ENCODE measurements around the gene CEBPA.

CEBPA gene

GRCh38 chr19:33288666-33289065, 13.7 kb downstream of the CEBPA start:
- no peak overlapping the region for H3K4ac ChIP-seq (ENCODE audit: low read depth in 1 of 2, low read length in 2 of 2)
- no peak overlapping the region for H2BK12ac ChIP-seq (ENCODE audit: low read length in 2 of 2)
- H2BK15ac ChIP-seq (ENCODE audit: low read depth, poor library complexity, severe bottlenecking), result no peak overlapping the region
- WGBS, result no CpG with 5 or more reads among the region's 1 CpG
- H3K4me1 ChIP-seq (ENCODE audit: control insufficient read depth, insufficient read depth, low read depth, low read length), result peaks cover 28% of the 10 kb centered on the region
- H3K14ac ChIP-seq (ENCODE audit: low read length in 2 of 2), result no peak overlapping the region
- no peak overlapping the region for H3K18ac ChIP-seq (ENCODE audit: low read depth in 1 of 2, low read length in 2 of 2)
- no peak overlapping the region for H2AFZ ChIP-seq (ENCODE audit: low read depth, low read length)
- H3K4me2 ChIP-seq (ENCODE audit: low read length, poor library complexity, severe bottlenecking), result no peak overlapping the region
- H3K9ac ChIP-seq (ENCODE audit: low read length), result no peak overlapping the region
- DNase-seq, result no peak
- H2AK5ac ChIP-seq (ENCODE audit: low read length, severe bottlenecking), result no peak overlapping the region
- peaks cover 0 to 19% of the 10 kb centered on the region in 2 experiments for H3K27me3 ChIP-seq (ENCODE audit: control insufficient read depth in 1 of 2, insufficient read depth in 1 of 2, low read length in 2 of 2)
- H3K9me3 ChIP-seq (ENCODE audit: control insufficient read depth, low read length), result peaks cover 18% of the 10 kb centered on the region
- H3K23ac ChIP-seq (ENCODE audit: low read length in 2 of 2), result no peak overlapping the region
- H3K36me3 ChIP-seq (ENCODE audit: control insufficient read depth in 1 of 2, insufficient read depth in 2 of 2, low read depth in 1 of 2, low read length in 2 of 2), result no peaks in the 10 kb centered on the region
- H4K91ac ChIP-seq (ENCODE audit: low read length), result no peak overlapping the region
- no peak overlapping the region for H3K27ac ChIP-seq (ENCODE audit: low read length, poor library complexity, severe bottlenecking)
- no peak overlapping the region for H2BK120ac ChIP-seq (ENCODE audit: low read depth, low read length)
- H3K4me3 ChIP-seq (ENCODE audit: insufficient read depth in 1 of 2, low read depth in 1 of 2, low read length in 2 of 2), result no peak overlapping the region
- no peaks in the 10 kb centered on the region for H3K79me1 ChIP-seq (replicated peaks; ENCODE audit: low read length, poor library complexity, severe bottlenecking)
- no peak overlapping the region for H2BK5ac ChIP-seq (ENCODE audit: low read depth, low read length, poor library complexity, severe bottlenecking)
- H4K8ac ChIP-seq (ENCODE audit: low read length), result no peak overlapping the region

- no peaks in the 10 kb centered on the region for H3K79me1 ChIP-seq (replicated peaks; ENCODE audit: low read length, poor library complexity, severe bottlenecking)
- no peak overlapping the region for H3K4me3 ChIP-seq (ENCODE audit: insufficient read depth in 1 of 2, low read depth in 1 of 2, low read length in 2 of 2)
- no peaks in the 10 kb centered on the region for H3K36me3 ChIP-seq (ENCODE audit: control insufficient read depth in 1 of 2, insufficient read depth in 2 of 2, low read depth in 1 of 2, low read length in 2 of 2)
- H2AFZ ChIP-seq (ENCODE audit: low read depth, low read length), result no peak overlapping the region
- H3K4me2 ChIP-seq (ENCODE audit: low read length, poor library complexity, severe bottlenecking), result no peak overlapping the region
- H3K9ac ChIP-seq (ENCODE audit: low read length), result no peak overlapping the region
- H2BK12ac ChIP-seq (ENCODE audit: low read length in 2 of 2), result no peak overlapping the region
- no peak overlapping the region for H3K18ac ChIP-seq (ENCODE audit: low read depth in 1 of 2, low read length in 2 of 2)
- peaks cover 0 to 19% of the 10 kb centered on the region in 2 experiments for H3K27me3 ChIP-seq (ENCODE audit: control insufficient read depth in 1 of 2, insufficient read depth in 1 of 2, low read length in 2 of 2)
- no peak overlapping the region for H3K27ac ChIP-seq (ENCODE audit: low read length, poor library complexity, severe bottlenecking)
- no peak overlapping the region for H2BK15ac ChIP-seq (ENCODE audit: low read depth, poor library complexity, severe bottlenecking)
- no peak overlapping the region for H3K14ac ChIP-seq (ENCODE audit: low read length in 2 of 2)
- H4K91ac ChIP-seq (ENCODE audit: low read length), result no peak overlapping the region
- H2BK5ac ChIP-seq (ENCODE audit: low read depth, low read length, poor library complexity, severe bottlenecking), result no peak overlapping the region
- no peak overlapping the region for H3K23ac ChIP-seq (ENCODE audit: low read length in 2 of 2)
- no peak overlapping the region for H4K8ac ChIP-seq (ENCODE audit: low read length)
- peaks cover 18% of the 10 kb centered on the region for H3K9me3 ChIP-seq (ENCODE audit: control insufficient read depth, low read length)
- no peak overlapping the region for H2BK120ac ChIP-seq (ENCODE audit: low read depth, low read length)
- no peak for DNase-seq
- H3K4ac ChIP-seq (ENCODE audit: low read depth in 1 of 2, low read length in 2 of 2), result no peak overlapping the region
- H2AK5ac ChIP-seq (ENCODE audit: low read length, severe bottlenecking), result no peak overlapping the region
- H3K4me1 ChIP-seq (ENCODE audit: control insufficient read depth, insufficient read depth, low read depth, low read length), result peaks cover 28% of the 10 kb centered on the region
Observed at GRCh38 chr19:33287927-33288326, 14.4 kb downstream of the CEBPA start.

GRCh38 chr19:33287438-33287837, 14.9 kb downstream of the CEBPA start:
- Histone ChIP-seq H3K4ac (ENCODE audit: low read depth in 1 of 2, low read length in 2 of 2) (no peak overlapping the region), H3K27me3 (ENCODE audit: control insufficient read depth in 1 of 2, insufficient read depth in 1 of 2, low read length in 2 of 2) (peaks cover 0 to 19% of the 10 kb centered on the region in 2 experiments), H2BK12ac (ENCODE audit: low read length in 2 of 2) (no peak overlapping the region), H2BK15ac (ENCODE audit: low read depth, poor library complexity, severe bottlenecking) (no peak overlapping the region), H4K8ac (ENCODE audit: low read length) (no peak overlapping the region), H3K79me1 (replicated peaks; ENCODE audit: low read length, poor library complexity, severe bottlenecking) (no peaks in the 10 kb centered on the region), H3K18ac (ENCODE audit: low read depth in 1 of 2, low read length in 2 of 2) (no peak overlapping the region), H3K4me2 (ENCODE audit: low read length, poor library complexity, severe bottlenecking) (no peak overlapping the region), H2AFZ (ENCODE audit: low read depth, low read length) (no peak overlapping the region), H3K14ac (ENCODE audit: low read length in 2 of 2) (no peak overlapping the region), H2BK120ac (ENCODE audit: low read depth, low read length) (no peak overlapping the region), H3K27ac (ENCODE audit: low read length, poor library complexity, severe bottlenecking) (no peak overlapping the region), H3K9ac (ENCODE audit: low read length) (no peak overlapping the region), H3K9me3 (ENCODE audit: control insufficient read depth, low read length) (peaks cover 18% of the 10 kb centered on the region), H2AK5ac (ENCODE audit: low read length, severe bottlenecking) (no peak overlapping the region), H2BK5ac (ENCODE audit: low read depth, low read length, poor library complexity, severe bottlenecking) (no peak overlapping the region), H4K91ac (ENCODE audit: low read length) (no peak overlapping the region), H3K36me3 (ENCODE audit: control insufficient read depth in 1 of 2, insufficient read depth in 2 of 2, low read depth in 1 of 2, low read length in 2 of 2) (no peaks in the 10 kb centered on the region), H3K23ac (ENCODE audit: low read length in 2 of 2) (no peak overlapping the region), H3K4me3 (ENCODE audit: insufficient read depth in 1 of 2, low read depth in 1 of 2, low read length in 2 of 2) (no peak overlapping the region), H3K4me1 (ENCODE audit: control insufficient read depth, insufficient read depth, low read depth, low read length) (peaks cover 27% of the 10 kb centered on the region)
- no peak for DNase-seq
- WGBS, result 78% methylated on average over 4 of the region's 4 CpGs

GRCh38 chr19:33286899-33287298, 15.4 kb downstream of the CEBPA start:
- 92% methylated on average over 13 of the region's 13 CpGs for whole genome bisulfite sequencing

More at GRCh38 chr19:33286899-33287298, 15.4 kb downstream of the CEBPA start:
- no peaks in the 10 kb centered on the region for H3K36me3 ChIP-seq (ENCODE audit: control insufficient read depth in 1 of 2, insufficient read depth in 2 of 2, low read depth in 1 of 2, low read length in 2 of 2)
- no peak overlapping the region for H2AFZ ChIP-seq (ENCODE audit: low read depth, low read length)
- H3K4me3 ChIP-seq (ENCODE audit: insufficient read depth in 1 of 2, low read depth in 1 of 2, low read length in 2 of 2), result no peak overlapping the region
- H3K4me1 ChIP-seq (ENCODE audit: control insufficient read depth, insufficient read depth, low read depth, low read length), result peaks cover 31% of the 10 kb centered on the region
- peaks cover 18% of the 10 kb centered on the region for H3K9me3 ChIP-seq (ENCODE audit: control insufficient read depth, low read length)
- H2BK12ac ChIP-seq (ENCODE audit: low read length in 2 of 2), result no peak overlapping the region
- no peak overlapping the region for H3K14ac ChIP-seq (ENCODE audit: low read length in 2 of 2)
- H3K23ac ChIP-seq (ENCODE audit: low read length in 2 of 2), result no peak overlapping the region
- H3K18ac ChIP-seq (ENCODE audit: low read depth in 1 of 2, low read length in 2 of 2), result no peak overlapping the region
- H2AK5ac ChIP-seq (ENCODE audit: low read length, severe bottlenecking), result no peak overlapping the region
- H3K4me2 ChIP-seq (ENCODE audit: low read length, poor library complexity, severe bottlenecking), result no peak overlapping the region
- DNase-seq, result no peak
- H4K8ac ChIP-seq (ENCODE audit: low read length), result no peak overlapping the region
- H4K91ac ChIP-seq (ENCODE audit: low read length), result no peak overlapping the region
- H3K9ac ChIP-seq (ENCODE audit: low read length), result no peak overlapping the region
- no peak overlapping the region for H2BK5ac ChIP-seq (ENCODE audit: low read depth, low read length, poor library complexity, severe bottlenecking)
- H3K27ac ChIP-seq (ENCODE audit: low read length, poor library complexity, severe bottlenecking), result no peak overlapping the region
- no peak overlapping the region for H2BK15ac ChIP-seq (ENCODE audit: low read depth, poor library complexity, severe bottlenecking)
- peaks cover 0 to 19% of the 10 kb centered on the region in 2 experiments for H3K27me3 ChIP-seq (ENCODE audit: control insufficient read depth in 1 of 2, insufficient read depth in 1 of 2, low read length in 2 of 2)
- H3K4ac ChIP-seq (ENCODE audit: low read depth in 1 of 2, low read length in 2 of 2), result no peak overlapping the region
- H2BK120ac ChIP-seq (ENCODE audit: low read depth, low read length), result no peak overlapping the region
- no peaks in the 10 kb centered on the region for H3K79me1 ChIP-seq (replicated peaks; ENCODE audit: low read length, poor library complexity, severe bottlenecking)
